Esophagus (tissue), 2 donors: Measurements from ENCODE around the gene SMIM10. TPM values are rescaled to one million over a fixed set of nuclear protein-coding genes. Genes with fewer than 3 reads are reported as not detected.
A peak's percentile ranks its signal among the peaks of the same experiment; 100 is the strongest.

ENCODE experiments used
- H3K27ac ChIP-seq, 2 donors: one replicate each; pipeline ENCODE4 v1.5.1; 2013; ENCODE audit warnings: low read depth in 2 of 2, mild to moderate bottlenecking in 2 of 2, inconsistent platforms in 1 of 2, low read length in 1 of 2, moderate library complexity in 1 of 2
- H3K27me3 ChIP-seq, 2 donors: one replicate each; pipeline ENCODE4 v1.6.1; 2013; ENCODE audit warnings: low read length in 2 of 2, control low read depth in 1 of 2, mild to moderate bottlenecking in 1 of 2; ENCODE audit not compliant: insufficient read depth in 2 of 2, control insufficient read depth in 1 of 2
- H3K36me3 ChIP-seq, 2 donors: one replicate each; pipeline ENCODE4 v1.6.1; 2013; ENCODE audit warnings: low read length in 1 of 2; ENCODE audit not compliant: control insufficient read depth in 2 of 2, insufficient read depth in 2 of 2
- H3K4me1 ChIP-seq, 2 donors: one replicate each; pipeline ENCODE4 v1.6.1; 2013; ENCODE audit warnings: low read length in 1 of 2; ENCODE audit not compliant: control insufficient read depth in 2 of 2, insufficient read depth in 2 of 2
- H3K4me3 ChIP-seq, 2 donors: one replicate each; pipeline ENCODE4 v1.5.1; 2013; ENCODE audit warnings: low read length in 2 of 2, mild to moderate bottlenecking in 2 of 2, low read depth in 1 of 2, moderate library complexity in 1 of 2
- H3K9me3 ChIP-seq, 2 donors: one replicate each; pipeline ENCODE4 v1.6.1; 2013; ENCODE audit warnings: mild to moderate bottlenecking in 2 of 2, low read depth in 1 of 2, low read length in 1 of 2, moderate library complexity in 1 of 2; ENCODE audit not compliant: control insufficient read depth in 2 of 2, insufficient read depth in 1 of 2
- WGBS, 2 donors: extraction: QIAGEN DNeasy Blood & Tissue Kit; methylation state at CpG; one replicate each; pipeline ENCODE4 v1.1.7; 2013; 5-methylcytosine and 5-hydroxymethylcytosine counted together
- polyA plus RNA-seq, 2 donors: library from polyadenylated mRNA; stranded (reverse); fragments of 200-250 nt; gene quantifications; one replicate each; pipeline ENCODE4 v1.2.3, GENCODE V29; 2013
- donor health status: healthy with polysubstance abuse.
- donor health status: Bipolar disorder and iron deficiency.

The SMIM10 gene
- polyA plus RNA-seq, 2 donors, result 1.8 to 2.3 TPM

- WGBS, 2 donors, result 73 to 91% methylated on average over 1 of the region's 1 CpG
- Histone ChIP-seq H3K36me3 (no peaks in the 10 kb centered on the region), H3K27me3 (no peaks in the 10 kb centered on the region), H3K4me1 (no peaks in the 10 kb centered on the region), H3K27ac (no peak overlapping the region), H3K4me3 (no peak overlapping the region), H3K9me3 (no peaks in the 10 kb centered on the region)
Measured at GRCh38 chrX:134975516-134975915, 15.3 kb upstream of the SMIM10 start.

DNA sequence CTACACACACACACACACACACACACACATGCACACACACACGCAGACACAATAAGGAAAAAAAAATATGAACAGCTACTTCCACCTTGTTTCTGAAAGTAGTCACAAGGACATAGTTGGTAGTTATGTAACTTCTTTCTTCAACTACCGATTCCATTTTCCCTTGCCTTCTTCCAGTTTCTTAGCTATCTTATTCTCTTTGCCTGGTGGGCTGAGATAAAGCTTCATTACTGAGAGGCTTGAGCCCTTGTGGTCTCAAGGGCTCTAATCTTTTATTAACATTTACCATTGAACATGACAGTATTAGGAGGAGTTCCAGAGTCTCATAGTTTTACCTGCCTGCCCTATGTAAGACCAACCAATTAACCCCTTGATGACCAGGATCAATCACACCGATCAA is 8.9 kb upstream of the SMIM10 start:
- 83 to 90% methylated on average over 3 of the region's 3 CpGs for WGBS, 2 donors
- H3K27me3 ChIP-seq, result no peaks in the 10 kb centered on the region
- no peak overlapping the region for H3K27ac ChIP-seq
- H3K36me3 ChIP-seq, result no peaks in the 10 kb centered on the region
- no peak overlapping the region for H3K4me3 ChIP-seq
- H3K9me3 ChIP-seq, result no peaks in the 10 kb centered on the region
- H3K4me1 ChIP-seq, result no peaks in the 10 kb centered on the region

DNA sequence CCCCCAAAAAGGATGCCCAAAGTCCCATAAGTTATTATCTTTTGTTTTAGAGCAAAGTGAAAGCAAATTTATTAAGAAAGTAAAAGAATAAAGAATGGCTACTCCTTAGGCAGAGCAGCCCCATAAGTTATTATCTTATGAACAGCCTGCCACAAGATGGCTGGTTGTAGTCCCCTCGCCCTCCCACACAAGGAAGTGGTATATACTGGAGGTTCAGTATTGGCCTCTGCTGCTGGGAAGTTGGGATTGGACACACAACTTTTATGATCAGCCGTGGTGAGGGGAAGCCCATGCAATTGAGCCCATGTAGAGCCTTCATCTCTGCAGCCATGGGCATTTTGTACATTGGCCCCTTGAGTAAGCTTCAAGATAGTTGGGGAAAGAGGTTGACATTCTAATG is 8.0 kb upstream of the SMIM10 start:
- no peak overlapping the region for H3K27ac ChIP-seq
- no peaks in the 10 kb centered on the region for H3K36me3 ChIP-seq
- WGBS, 2 donors, result 70 to 97% methylated on average over 2 of the region's 2 CpGs
- H3K27me3 ChIP-seq, result no peaks in the 10 kb centered on the region
- no peaks in the 10 kb centered on the region for H3K9me3 ChIP-seq
- no peak overlapping the region for H3K4me3 ChIP-seq
- H3K4me1 ChIP-seq, result no peaks in the 10 kb centered on the region

DNA sequence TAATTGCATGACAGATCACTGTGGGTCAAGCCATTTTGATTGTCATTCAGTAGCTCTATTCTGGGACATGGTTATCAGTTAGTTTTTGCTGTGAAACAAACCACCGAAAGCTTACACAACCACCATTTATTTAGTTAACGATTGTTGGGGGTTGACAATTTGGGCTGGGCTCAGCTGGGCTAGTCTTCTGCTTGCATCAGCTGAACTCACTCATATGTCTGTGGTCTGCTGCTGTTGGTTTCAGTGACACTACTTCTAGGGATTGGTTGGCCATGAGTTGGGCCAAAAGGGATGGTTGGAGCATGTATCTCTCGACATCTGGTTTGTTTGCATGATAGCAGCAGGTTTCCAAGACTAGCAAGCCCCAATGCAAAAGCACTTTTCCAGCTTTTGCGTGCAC is 5.3 kb upstream of the SMIM10 start:
- H3K27ac ChIP-seq, result no peak overlapping the region
- H3K4me3 ChIP-seq, result no peak overlapping the region
- H3K36me3 ChIP-seq, result no peaks in the 10 kb centered on the region
- no peaks in the 10 kb centered on the region for H3K27me3 ChIP-seq
- 77 to 91% methylated on average over 4 of the region's 4 CpGs for WGBS, 2 donors
- no peaks in the 10 kb centered on the region for H3K4me1 ChIP-seq
- no peaks in the 10 kb centered on the region for H3K9me3 ChIP-seq

- H3K36me3 ChIP-seq, result no peaks in the 10 kb centered on the region
- no peak overlapping the region for H3K4me3 ChIP-seq
- no peaks in the 10 kb centered on the region for H3K9me3 ChIP-seq
- 44 to 55% methylated on average over 4 of the region's 4 CpGs for WGBS, 2 donors
- H3K4me1 ChIP-seq, result no peaks in the 10 kb centered on the region
- peaks cover 0 to 2% of the 10 kb centered on the region in 2 donors for H3K27me3 ChIP-seq
- no peak overlapping the region for H3K27ac ChIP-seq
Measured at GRCh38 chrX:134990475-134990800, 353 bp upstream of the SMIM10 start.

GRCh38 chrX:134997646-134998045 is 6.9 kb downstream of the SMIM10 start:
- no peaks in the 10 kb centered on the region for H3K36me3 ChIP-seq
- no peaks in the 10 kb centered on the region for H3K27me3 ChIP-seq
- no peaks in the 10 kb centered on the region for H3K9me3 ChIP-seq
- 70 to 87% methylated on average over 1 of the region's 1 CpG for WGBS, 2 donors
- H3K4me3 ChIP-seq, result no peak overlapping the region
- no peak overlapping the region for H3K27ac ChIP-seq
- H3K4me1 ChIP-seq, result no peaks in the 10 kb centered on the region

DNA sequence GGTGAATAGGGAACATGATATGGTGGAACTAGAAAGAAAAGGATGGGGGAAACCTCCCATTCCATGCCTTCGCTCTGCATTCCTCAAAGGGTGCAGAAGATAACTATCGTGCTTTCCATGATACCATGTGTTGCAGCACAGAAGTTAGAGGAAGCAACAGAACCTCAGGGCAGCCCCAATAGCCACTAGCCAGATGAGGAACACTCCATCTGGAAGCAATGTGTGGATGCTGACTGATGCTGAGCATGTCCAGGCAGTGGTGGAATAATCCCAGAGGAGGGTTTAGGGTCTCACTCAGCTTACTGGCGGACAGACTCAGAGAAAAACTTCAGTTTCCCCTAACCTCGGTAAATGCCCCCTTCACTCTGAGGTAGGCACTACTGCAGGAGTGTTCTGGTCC is 7.5 kb downstream of the SMIM10 start:
- Histone ChIP-seq H3K9me3 (no peaks in the 10 kb centered on the region), H3K4me1 (no peaks in the 10 kb centered on the region), H3K27me3 (no peaks in the 10 kb centered on the region), H3K27ac (no peak overlapping the region), H3K4me3 (no peak overlapping the region), H3K36me3 (no peaks in the 10 kb centered on the region)
- WGBS, 2 donors, result 87 to 88% methylated on average over 4 of the region's 4 CpGs

DNA sequence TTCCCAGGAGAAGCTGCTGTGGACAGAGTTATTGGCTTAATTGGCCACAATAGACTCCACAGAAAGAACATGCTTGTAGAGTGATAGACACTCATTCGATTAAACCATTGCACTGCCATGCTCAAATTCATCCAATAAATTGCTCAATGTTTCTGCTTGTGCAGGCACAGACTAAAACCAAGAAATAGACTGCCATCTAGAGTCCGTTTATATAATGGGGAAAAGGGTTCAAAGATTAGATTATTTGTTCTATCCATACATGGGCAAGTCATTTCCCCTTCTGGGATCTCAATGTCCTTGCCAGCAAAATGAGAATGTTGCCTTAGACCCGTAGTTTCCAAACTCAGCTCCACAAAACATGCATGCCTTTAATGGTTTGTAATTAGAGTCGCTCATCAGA is 8.7 kb downstream of the SMIM10 start:
- WGBS, 2 donors, result 20 to 22% methylated on average over 4 of the region's 4 CpGs
- H3K4me3 ChIP-seq, result no peak overlapping the region
- no peak overlapping the region for H3K27ac ChIP-seq

GRCh38 chrX:135000516-135000915 is 9.7 kb downstream of the SMIM10 start:
- H3K36me3 ChIP-seq, result no peaks in the 10 kb centered on the region
- H3K27ac ChIP-seq, result no peak overlapping the region
- H3K27me3 ChIP-seq, result no peaks in the 10 kb centered on the region
- no peak overlapping the region for H3K4me3 ChIP-seq
- WGBS, 2 donors, result 41 to 44% methylated on average over 1 of the region's 1 CpG
- H3K9me3 ChIP-seq, result no peaks in the 10 kb centered on the region
- H3K4me1 ChIP-seq, result no peaks in the 10 kb centered on the region

More for the DNA sequence above, 8.7 kb downstream of the SMIM10 start:
- Histone ChIP-seq H3K27me3 (no peaks in the 10 kb centered on the region), H3K4me1 (no peaks in the 10 kb centered on the region), H3K9me3 (no peaks in the 10 kb centered on the region), H3K36me3 (no peaks in the 10 kb centered on the region)

GRCh38 chrX:135003876-135004623 is 13.3 kb downstream of the SMIM10 start:
- H3K27ac ChIP-seq, result peak overlapping the region; percentile 75 to 80
- no peaks in the 10 kb centered on the region for H3K9me3 ChIP-seq
- WGBS, 2 donors, result 1 to 26% methylated on average over 34 to 35 of the region's 35 CpGs
- no peaks in the 10 kb centered on the region for H3K27me3 ChIP-seq
- H3K4me1 ChIP-seq, result no peaks in the 10 kb centered on the region
- peak overlapping the region; percentile 36 to 57 for H3K4me3 ChIP-seq
- H3K36me3 ChIP-seq, result no peaks in the 10 kb centered on the region
